Measurements from ENCODE around the gene TUBB.
A peak's percentile ranks its signal among the peaks of the same experiment; 100 is the strongest.
"Not testable (repeated sequence)": the region's sequence is repeated elsewhere in the genome, so short reads cannot be mapped to it uniquely, and the experiment has no call there.

Gene TUBB

GRCh38 chr6:30759575-30760239 lies 39.6 kb downstream of the TUBB start:
- no peak for TF ChIP-seq CTCF (IDR thresholded peaks at IDR 0.05; ENCODE audit: control extremely low read depth, extremely low read depth, low read depth, missing control alignments)
- POLR2A ChIA-PET: interaction anchor here (0.5 to 1.1 kb wide), 2 partner anchors 15 to 168 kb away, joined by 3 read pairs; partner anchors contain the start of gene IER3
- CTCF ChIA-PET: interaction anchor here (1.0 to 2.0 kb wide), 7 partner anchors 9 to 41 kb away, joined by 3 to 11 read pairs (median 3); no protein-coding TSS in a partner anchor
- DNase-seq (ENCODE audit: extremely low spot score): no peak

- CTCF ChIA-PET: interaction anchor here (1.3 kb wide), 1 partner anchor 61 kb away, joined by 11 read pairs; no protein-coding TSS in a partner anchor
- POLR2A ChIA-PET: interaction anchor here (0.5 kb wide), 1 partner anchor 24 kb away, joined by 3 read pairs; no protein-coding TSS in a partner anchor
- DNase-seq (ENCODE audit: extremely low spot score): no peak
- TF ChIP-seq CTCF (IDR thresholded peaks at IDR 0.05; ENCODE audit: control extremely low read depth, extremely low read depth, low read depth, missing control alignments): no peak
Measured at GRCh38 chr6:30760549-30760948, 40.4 kb downstream of the TUBB start.

GRCh38 chr6:30761791-30762429 lies 41.8 kb downstream of the TUBB start:
- POLR2A ChIA-PET: no interaction called here
- DNase-seq (ENCODE audit: extremely low spot score): no peak
- CTCF ChIA-PET: interaction anchor here (1.0 kb wide), 1 partner anchor 26 kb away, joined by 3 read pairs; no protein-coding TSS in a partner anchor
- TF ChIP-seq CTCF (IDR thresholded peaks at IDR 0.05; ENCODE audit: control extremely low read depth, extremely low read depth, low read depth, missing control alignments): no peak

GRCh38 chr6:30763155-30763617 lies 43.0 kb downstream of the TUBB start:
- DNase-seq (ENCODE audit: extremely low spot score): no peak
- CTCF ChIA-PET: interaction anchor here (0.7 to 1.4 kb wide), 4 partner anchors 14 to 324 kb away, joined by 3 to 4 read pairs (median 3); no protein-coding TSS in a partner anchor
- TF ChIP-seq CTCF (IDR thresholded peaks at IDR 0.05; ENCODE audit: control extremely low read depth, extremely low read depth, low read depth, missing control alignments): no peak
- POLR2A ChIA-PET: interaction anchor here (0.7 kb wide), 2 partner anchors 147 to 860 kb away, joined by 3 to 4 read pairs; no protein-coding TSS in a partner anchor

GRCh38 chr6:30763618-30764489 lies 43.7 kb downstream of the TUBB start:
- ChIA-PET CTCF (interaction anchor here (0.7 to 1.5 kb wide), 8 partner anchors 11 to 323 kb away, joined by 3 to 4 read pairs (median 3); partner anchors contain the start of gene IER3), POLR2A (interaction anchor here (0.7 kb wide), 1 partner anchor 148 kb away, joined by 4 read pairs; no protein-coding TSS in a partner anchor)
- no peak for TF ChIP-seq CTCF (IDR thresholded peaks at IDR 0.05; ENCODE audit: control extremely low read depth, extremely low read depth, low read depth, missing control alignments)
- peak; percentile 65 for DNase-seq (ENCODE audit: extremely low spot score)

GRCh38 chr6:30764490-30765043 lies 44.4 kb downstream of the TUBB start:
- POLR2A ChIA-PET; DNase-seq (ENCODE audit: extremely low spot score): not testable (repeated sequence)
- CTCF ChIA-PET: interaction anchor here (0.9 to 1.7 kb wide), 6 partner anchors 12 to 323 kb away, joined by 3 to 5 read pairs (median 4); partner anchors contain the start of gene IER3

- ChIA-PET POLR2A (interaction anchor here (2.4 kb wide), 1 partner anchor 21 kb away, joined by 7 read pairs; the partner anchor contains the start of gene IER3), CTCF (interaction anchor here (1.5 to 1.7 kb wide), 2 partner anchors 35 to 322 kb away, joined by 5 read pairs; no protein-coding TSS in a partner anchor)
- not testable (repeated sequence) for DNase-seq (ENCODE audit: extremely low spot score)
Measured at GRCh38 chr6:30765495-30765894, 45.3 kb downstream of the TUBB start.

Measured in GM10248 (cell line).